NCI-H1092 treated with DMSO at 0.1 percent for 48 hours (cell line): ENCODE measurements around the gene LNX2.
A peak's percentile ranks its signal among the peaks of the same experiment; 100 is the strongest.

ENCODE experiments used
- DNase-seq: peaks from one replicate; lab custom pipeline; 2025; lab: John Stamatoyannopoulos, UW

The LNX2 gene

GRCh38 chr13:27620377-27621115, at the start of gene LNX2:
Gene LNX2, minus strand, starts transcription at chr13:27620529. Its CDS starts 38,826 bp downstream, at chr13:27581703.
- peak; percentile 98 for DNase-seq

GRCh38 chr13:27667946-27668345, 47.6 kb upstream of the LNX2 start:
- DNase-seq, result no peak

DNA sequence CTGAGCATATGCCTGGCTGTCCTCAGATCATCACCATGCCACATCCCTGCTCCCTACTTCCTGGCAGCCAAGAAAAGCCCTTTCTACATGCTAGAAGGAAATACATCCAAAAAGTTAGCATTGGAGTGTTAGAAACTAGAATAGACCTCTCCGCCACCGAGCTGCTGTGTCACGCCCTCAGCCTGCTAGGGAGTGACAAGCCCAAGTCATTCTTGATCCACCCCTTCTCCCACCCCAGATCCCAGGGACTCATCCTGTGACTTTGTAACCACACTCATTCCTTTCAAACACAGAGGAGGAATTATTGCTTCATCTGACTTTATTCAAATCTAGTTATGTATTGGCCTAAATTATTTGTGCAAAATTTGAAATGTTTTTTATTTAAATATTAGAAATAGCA, 46.6 kb upstream of the LNX2 start:
- DNase-seq, result no peak

DNA sequence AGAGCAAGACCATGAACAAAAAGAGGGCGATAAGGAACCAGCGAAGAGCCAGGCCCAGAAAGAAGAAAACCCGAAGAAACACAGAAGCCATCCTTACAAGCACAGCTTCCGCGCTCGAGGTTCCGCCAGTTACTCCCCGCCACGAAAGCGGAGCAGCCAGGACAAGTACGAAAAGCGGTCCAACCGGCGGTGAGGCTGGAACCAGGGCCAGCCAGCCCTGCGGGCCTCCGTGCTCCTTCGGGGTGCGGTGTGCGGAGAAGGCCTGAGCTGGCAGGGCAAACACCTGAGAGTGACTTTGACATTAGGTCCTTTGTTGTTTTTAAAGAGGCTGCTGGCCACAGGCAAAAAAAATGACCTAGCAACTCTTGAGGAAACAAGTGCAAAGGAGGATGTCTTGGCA, 45.4 kb upstream of the LNX2 start:
- no peak for DNase-seq

DNA sequence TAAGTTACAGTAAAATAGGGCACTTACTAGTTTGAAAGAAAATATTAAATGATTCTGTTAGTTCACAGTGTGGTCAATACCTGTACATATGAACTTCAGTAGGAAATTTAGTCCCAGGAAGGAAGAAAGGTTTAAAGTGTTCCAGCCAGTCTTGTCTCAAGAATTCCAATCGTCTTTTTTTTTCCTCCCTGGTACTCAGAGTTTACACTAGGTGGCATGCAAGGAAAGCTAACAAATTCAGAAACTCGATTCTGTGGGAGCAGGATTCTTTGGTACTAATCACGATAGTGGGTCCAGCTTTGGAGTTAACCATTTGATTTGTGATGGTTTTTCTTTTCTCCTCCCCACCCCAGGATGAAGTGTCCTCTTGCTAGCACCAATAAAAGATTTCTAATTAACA, 45.0 kb upstream of the LNX2 start:
- DNase-seq, result peak; percentile 0

GRCh38 chr13:27663947-27664346, 43.6 kb upstream of the LNX2 start:
- no peak for DNase-seq

GRCh38 chr13:27662738-27663470, 42.6 kb upstream of the LNX2 start:
- no peak for DNase-seq

GRCh38 chr13:27661017-27661416, 40.7 kb upstream of the LNX2 start:
- DNase-seq, result no peak

DNA sequence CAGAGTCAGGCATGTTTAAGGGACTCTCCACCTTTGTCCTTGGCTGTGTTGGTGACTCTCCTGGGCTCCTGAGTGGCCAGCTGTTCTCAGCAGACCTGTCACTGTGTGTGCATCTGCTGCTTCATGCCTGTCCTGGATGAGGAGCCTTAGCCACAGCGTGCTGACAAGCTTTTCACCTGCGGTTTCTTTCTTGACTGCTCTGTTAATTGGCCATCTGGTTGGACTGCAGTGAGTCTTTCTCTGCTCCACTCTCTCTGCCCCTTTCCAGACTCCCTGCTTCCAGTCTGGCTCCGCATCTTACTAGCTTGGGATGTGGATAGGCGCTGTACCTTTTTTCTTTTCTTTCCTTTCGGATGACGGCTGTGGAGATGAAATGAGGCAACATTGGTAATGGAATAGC, 40.2 kb upstream of the LNX2 start:
- no peak for DNase-seq

DNA sequence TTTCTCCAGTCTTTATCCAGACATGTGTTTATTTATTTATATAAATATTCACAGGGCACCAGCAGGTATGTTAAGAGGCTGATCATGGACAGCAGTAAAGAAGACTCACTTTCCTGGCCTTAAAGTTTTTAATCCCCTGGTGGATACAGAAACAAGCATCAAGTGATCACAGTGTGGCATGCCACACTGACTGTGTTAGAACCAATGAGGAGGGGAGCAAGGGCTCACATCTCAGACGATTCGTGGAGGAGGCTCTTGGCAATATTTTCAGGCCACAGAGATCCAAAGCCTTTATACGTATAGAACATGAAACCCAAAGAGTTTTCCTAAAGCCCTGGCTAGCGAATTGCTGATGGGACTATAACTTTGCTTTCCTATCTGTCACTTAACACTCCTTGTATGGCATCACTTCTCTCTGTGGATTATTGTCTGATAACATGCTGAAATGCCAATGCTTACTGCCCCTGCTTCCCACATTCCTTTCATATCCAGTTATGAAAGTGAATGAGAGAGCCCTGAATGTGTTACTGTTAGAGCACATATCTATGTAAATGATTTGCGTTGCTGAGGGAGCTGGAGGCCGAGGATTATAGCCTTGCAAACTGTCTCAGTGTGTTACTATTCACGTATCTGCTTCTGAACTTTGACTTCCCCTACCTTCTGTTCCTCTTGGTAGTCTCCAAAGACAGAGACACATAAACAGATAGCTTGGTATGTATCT, 39.0 kb upstream of the LNX2 start:
- DNase-seq, result no peak

GRCh38 chr13:27658546-27658945, 38.2 kb upstream of the LNX2 start:
- DNase-seq, result no peak

- no peak for DNase-seq
These were observed 37.4 kb upstream of the LNX2 start for GRCh38 chr13:27657724-27658123.

GRCh38 chr13:27654816-27655215, 34.5 kb upstream of the LNX2 start:
- no peak for DNase-seq

GRCh38 chr13:27654059-27654458, 33.7 kb upstream of the LNX2 start:
- DNase-seq, result no peak

GRCh38 chr13:27650312-27650711, 30.0 kb upstream of the LNX2 start:
- no peak for DNase-seq

DNA sequence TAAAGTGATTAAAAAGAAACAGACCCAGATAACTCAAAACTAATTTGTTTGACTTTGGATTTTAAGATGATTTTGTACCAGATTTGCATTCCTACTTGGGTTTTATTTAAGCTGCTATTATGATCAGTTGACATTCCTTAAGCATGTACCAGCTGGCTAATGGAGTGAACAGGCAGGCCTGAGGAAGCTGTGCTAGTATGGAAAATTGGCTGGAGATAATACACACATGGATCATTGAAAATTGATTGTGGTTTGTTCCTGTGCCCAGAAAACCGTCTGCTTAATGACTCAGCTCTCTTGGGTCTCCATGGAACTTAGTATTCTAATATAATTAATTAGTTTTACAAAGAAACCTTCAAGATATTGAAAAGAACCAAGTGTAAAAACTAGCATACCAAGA, 24.0 kb upstream of the LNX2 start:
- DNase-seq, result no peak

GRCh38 chr13:27643334-27644132, 23.2 kb upstream of the LNX2 start:
- no peak for DNase-seq

GRCh38 chr13:27641711-27642502, 21.6 kb upstream of the LNX2 start:
- no peak for DNase-seq

DNA sequence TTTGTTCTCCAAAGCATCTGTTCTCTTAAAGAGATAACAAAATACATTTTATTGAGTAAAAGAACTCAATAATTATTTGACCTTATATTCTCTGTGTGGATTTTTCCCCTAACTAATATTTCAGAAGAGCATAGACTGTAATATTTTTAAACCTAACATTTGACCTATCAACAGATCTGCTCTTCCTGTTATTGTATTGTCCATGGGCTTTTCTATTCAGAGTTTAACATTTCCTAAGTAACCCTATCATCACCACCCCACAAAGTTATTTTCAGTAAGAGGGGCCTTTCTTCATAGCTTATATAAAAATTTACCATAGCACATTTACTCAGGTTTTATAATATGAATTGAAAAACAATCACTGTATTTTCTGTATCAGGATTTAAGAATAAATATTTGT, 18.9 kb upstream of the LNX2 start:
- DNase-seq, result no peak

DNA sequence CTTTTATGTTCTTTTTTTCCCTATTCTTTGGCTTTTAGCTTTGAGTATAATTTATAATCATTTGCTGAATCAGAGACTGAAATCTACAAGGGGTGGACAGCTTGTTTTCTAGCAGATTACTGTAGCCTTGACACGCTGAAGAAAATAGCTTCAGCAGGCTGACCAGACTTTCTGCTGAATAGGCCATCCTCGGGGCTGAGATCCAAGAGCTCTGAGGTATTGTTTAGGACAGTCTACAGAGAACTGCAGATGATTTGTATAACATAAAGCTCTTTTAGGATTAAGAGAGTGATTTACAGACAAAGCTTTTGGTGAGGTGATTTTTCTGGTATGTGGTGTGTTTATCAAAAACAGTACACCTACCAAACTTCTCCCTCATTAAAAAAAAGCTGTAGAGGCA, 18.2 kb upstream of the LNX2 start:
- DNase-seq, result no peak

DNA sequence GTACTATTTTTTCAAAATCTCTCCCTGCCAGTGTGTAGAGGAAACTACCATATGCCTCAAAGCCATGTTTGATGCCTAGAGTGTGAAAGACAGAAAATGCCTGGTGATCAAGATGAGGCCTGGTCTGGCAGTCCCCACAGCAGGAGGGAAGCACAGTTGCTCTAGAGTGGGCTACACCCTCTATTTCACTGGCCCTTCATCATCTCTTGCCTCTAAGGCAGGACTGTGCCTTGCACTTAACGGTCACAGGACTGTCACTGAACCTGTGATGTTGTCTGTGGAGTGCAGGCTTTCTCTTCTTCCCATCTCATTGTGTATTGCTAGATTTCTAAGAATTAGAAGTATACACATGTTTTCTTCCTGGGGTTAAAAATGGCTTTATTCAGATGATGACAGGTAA, 17.7 kb upstream of the LNX2 start:
- no peak for DNase-seq

DNA sequence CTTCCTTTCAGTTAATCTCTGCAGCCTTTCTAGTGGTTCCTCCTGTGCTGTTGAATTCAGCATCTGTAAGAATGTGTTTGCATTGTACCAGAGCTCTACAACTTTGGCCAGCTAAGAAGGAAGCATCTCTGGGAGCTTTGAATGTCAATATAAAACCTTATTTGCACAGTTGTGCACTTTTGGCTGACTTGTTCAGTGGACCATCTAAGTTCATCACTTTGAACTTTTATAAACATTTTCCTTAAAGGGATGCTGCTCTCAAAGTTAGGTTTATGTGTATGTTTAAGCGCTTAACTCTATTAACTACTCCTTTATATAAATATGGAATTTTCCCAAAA, 16.9 kb upstream of the LNX2 start:
- no peak for DNase-seq
